A549 (cell line): ENCODE measurements around the gene MED12L. TPM values are rescaled to one million over a fixed set of nuclear protein-coding genes. Genes with fewer than 3 reads are reported as not detected.

ENCODE experiments used
- ATAC-seq, 2 experiments: fragments of 200-7000 bp in 1 of 2; fragments of >200 bp in 1 of 2; cut with Nextera tagmentation in 1 of 2; cut with Tn5 transposase in 1 of 2; 3 replicates each; pipeline versions ENCODE4 v1.8.0 to v1.9.1; 2018 to 2020; ENCODE audit warnings: mild to moderate bottlenecking in 1 of 2, moderate library complexity in 1 of 2
- CTCF ChIA-PET: fragments of 300-600 bp; sonication (Branson Sonifier 250); formaldehyde crosslinking; extraction: SDS; loops from one replicate; lab custom pipeline; 2021; ENCODE audit warnings: antibody characterized with exemption, inconsistent platforms; lab: Yijun Ruan, JAX
- POLR2A ChIA-PET: fragments of 350-600 bp; formaldehyde crosslinking; extraction: SDS; loops from one replicate; lab custom pipeline; 2021; ENCODE audit warnings: antibody characterized with exemption, inconsistent platforms; lab: Yijun Ruan, JAX
- DNase-seq, 2 experiments: peaks; one replicate each; pipeline versions ENCODE4 v3.0.0 to v3.0.0-alpha.2; 2011 to 2016; ENCODE audit warnings: low read depth in 1 of 2, low spot score in 1 of 2
- FAIRE-seq: peaks from 2 replicates; lab custom pipeline; 2011; peaks lifted over from hg19 to GRCh38; lab: Jason Lieb, UNC
- H3K27ac ChIP-seq, 2 experiments: fragments of >200 bp; sonication (Bioruptor Twin); formaldehyde crosslinking; 3 replicates each; pipeline ENCODE4 v1.5.1; 2016 to 2017
- H3K4me1 ChIP-seq: fragments of >200 bp; sonication (Bioruptor Twin); formaldehyde crosslinking; 3 replicates; pipeline ENCODE4 v1.6.1; 2016
- H3K4me2 ChIP-seq: fragments of >200 bp; sonication (Bioruptor Twin); formaldehyde crosslinking; 3 replicates; pipeline ENCODE4 v1.6.1; 2016
- H3K4me3 ChIP-seq: fragments of >200 bp; sonication (Bioruptor Twin); formaldehyde crosslinking; 3 replicates; pipeline ENCODE4 v1.5.1; 2016
- H3K9me3 ChIP-seq: fragments of >200 bp; sonication (Bioruptor Twin); formaldehyde crosslinking; 3 replicates; pipeline ENCODE4 v1.6.1; 2016
- ATOH8 ChIP-seq: fragments of 250-450 bp; sonication (Bioruptor Pico); IDR thresholded peaks from 2 replicates; pipeline ENCODE4 v1.5.0; 2020; ENCODE audit warnings: low read depth, mild to moderate bottlenecking, moderate library complexity
- BHLHE40 ChIP-seq: IDR thresholded peaks from 2 replicates; pipeline ENCODE4 v1.6.1; 2012; ENCODE audit warnings: low read depth, low read length, inconsistent platforms
- CBX2 ChIP-seq: fragments of 200-600 bp; sonication (generic); IDR thresholded peaks from 2 replicates; pipeline ENCODE4 v1.6.1; 2016; ENCODE audit warnings: low read depth, mild to moderate bottlenecking, borderline replicate concordance
- CBX8 ChIP-seq: fragments of 200-600 bp; sonication (generic); IDR thresholded peaks from 2 replicates; pipeline ENCODE4 v1.6.1; 2016
- CEBPB ChIP-seq, 2 experiments: fragments of >200 bp in 1 of 2; sonication (Bioruptor Twin) in 1 of 2; formaldehyde crosslinking in 1 of 2; IDR thresholded peaks; 2 replicates each; pipeline ENCODE4 v1.6.1; 2012 to 2016
- EHMT2 ChIP-seq: fragments of 200-600 bp; sonication (generic); IDR thresholded peaks from 2 replicates; pipeline ENCODE4 v1.6.1; 2016; ENCODE audit warnings: antibody characterized with exemption, low read depth, mild to moderate bottlenecking, moderate library complexity
- ELK1 ChIP-seq: fragments of 150-350 bp; IDR thresholded peaks from 2 replicates; pipeline ENCODE4 v1.6.1; 2014; ENCODE audit warnings: low read depth, mild to moderate bottlenecking, low read length
- ESRRA ChIP-seq: fragments of 150-350 bp; IDR thresholded peaks from 2 replicates; pipeline ENCODE4 v1.6.1; 2014; ENCODE audit warnings: mild to moderate bottlenecking, low read length, borderline replicate concordance
- JUNB ChIP-seq: fragments of >200 bp; sonication (Bioruptor Twin); formaldehyde crosslinking; IDR thresholded peaks from 2 replicates; pipeline ENCODE4 v1.6.1; 2016
- KDM1A ChIP-seq: fragments of 200-600 bp; sonication (generic); IDR thresholded peaks from 2 replicates; pipeline ENCODE4 v1.6.1; 2016; ENCODE audit warnings: low read depth, mild to moderate bottlenecking
- MAX ChIP-seq: IDR thresholded peaks from 2 replicates; pipeline ENCODE4 v1.6.1; 2012
- POLR2AphosphoS2 ChIP-seq: conservative IDR thresholded peaks from 2 replicates; pipeline ENCODE4 v1.6.1; 2012; ENCODE audit warnings: low read length, improper control_type of control experiment, inconsistent platforms
- SMC3 ChIP-seq: fragments of >200 bp; sonication (Bioruptor Twin); formaldehyde crosslinking; IDR thresholded peaks from 3 replicates; pipeline ENCODE4 v1.6.1; 2018; ENCODE audit warnings: inconsistent platforms
- ZC3H11A ChIP-seq: fragments of 450-650 bp; IDR thresholded peaks from 2 replicates; pipeline ENCODE4 v1.6.1; 2014; ENCODE audit warnings: antibody characterized with exemption, mild to moderate bottlenecking
- ZNF302 ChIP-seq: fragments of 250-450 bp; sonication (Bioruptor Pico); IDR thresholded peaks from 2 replicates; pipeline ENCODE4 v1.9.0; 2021; ENCODE audit warnings: inconsistent platforms, mild to moderate bottlenecking, moderate library complexity
- WGBS: methylation state at CpG from one replicate; pipeline ENCODE4 v1.1.6; 2017; ENCODE audit errors: missing lambda C conversion rate; 5-methylcytosine and 5-hydroxymethylcytosine counted together
- polyA plus RNA-seq, 4 experiments: library from polyadenylated mRNA; depleted of rRNA in 3 of 4; stranded (reverse); fragments of >200 nt; fragmentation: RNase III in 1 of 4; extraction: RNeasy Plus Mini Kit Qiagen cat#74134 plus additional on column Dnase treatment in 1 of 4; gene quantifications; 2 replicates in 3 of 4; 3 replicates in 1 of 4; pipeline ENCODE4 v1.2.3, GENCODE V29; 2011 to 2017
- TF ChIP-seq, protein P1 (sequence below): fragments of >200 bp; sonication (Bioruptor Twin); formaldehyde crosslinking; IDR thresholded peaks from 3 replicates; pipeline ENCODE4 v1.5.1; 2016

MED12L gene
- polyA plus RNA-seq, 2 of the 4 experiments (the other 2 are of a cell fraction) = 0.32 to 0.63 TPM

DNA sequence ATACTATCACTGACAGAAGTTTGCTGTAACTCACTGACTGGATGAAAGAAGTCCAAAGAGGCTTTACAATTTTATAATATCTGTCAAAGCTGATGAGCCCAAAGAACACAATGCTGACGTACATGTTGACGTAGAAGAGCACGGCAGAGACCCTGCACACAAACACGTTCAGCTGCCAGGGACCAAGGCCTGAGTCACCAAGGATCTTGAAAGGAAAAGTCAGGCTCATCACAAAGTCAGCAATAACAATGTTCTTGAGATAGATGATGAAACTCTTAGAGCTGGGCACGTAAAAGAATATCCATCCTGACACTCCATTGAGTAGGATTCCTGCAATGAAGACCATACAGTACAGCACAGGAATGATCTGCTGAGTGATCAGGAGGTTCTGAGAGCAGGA lies 128.4 kb downstream of the MED12L start (continued):
- no peak for TF ChIP-seq KDM1A
- TF ChIP-seq ZC3H11A = no peak
- TF ChIP-seq, all 56 proteins: peak for 0

DNA sequence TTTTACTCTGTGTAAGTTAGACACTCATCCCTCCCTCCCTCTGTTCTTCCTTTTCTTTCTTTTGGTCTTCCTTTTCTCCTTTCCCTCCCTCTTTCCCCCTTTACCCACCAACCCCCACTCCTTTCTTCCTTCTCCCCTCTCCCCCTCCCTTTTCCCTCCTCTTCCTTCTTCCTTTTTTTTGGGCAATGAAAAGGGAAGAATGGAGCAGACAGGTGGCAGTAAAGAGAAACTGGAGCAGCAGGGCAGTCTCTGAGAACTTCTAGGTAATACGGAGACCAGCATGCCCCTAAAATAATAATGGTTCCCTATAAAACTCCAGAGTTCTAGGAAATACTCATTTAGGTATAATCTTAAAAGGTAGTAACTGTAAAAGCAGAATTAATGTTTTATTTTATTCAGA lies 129.0 kb downstream of the MED12L start:
- Histone ChIP-seq H3K4me3 (no peak overlapping the region), H3K27ac (peak overlapping the region in 1 of 2 experiments; percentile 25; a peak in 1 of 6 replicates), H3K9me3 (no peaks in the 10 kb centered on the region), H3K4me2 (no peak overlapping the region), H3K4me1 (peaks cover 26% of the 10 kb centered on the region)
- TF ChIP-seq, protein P1, sequence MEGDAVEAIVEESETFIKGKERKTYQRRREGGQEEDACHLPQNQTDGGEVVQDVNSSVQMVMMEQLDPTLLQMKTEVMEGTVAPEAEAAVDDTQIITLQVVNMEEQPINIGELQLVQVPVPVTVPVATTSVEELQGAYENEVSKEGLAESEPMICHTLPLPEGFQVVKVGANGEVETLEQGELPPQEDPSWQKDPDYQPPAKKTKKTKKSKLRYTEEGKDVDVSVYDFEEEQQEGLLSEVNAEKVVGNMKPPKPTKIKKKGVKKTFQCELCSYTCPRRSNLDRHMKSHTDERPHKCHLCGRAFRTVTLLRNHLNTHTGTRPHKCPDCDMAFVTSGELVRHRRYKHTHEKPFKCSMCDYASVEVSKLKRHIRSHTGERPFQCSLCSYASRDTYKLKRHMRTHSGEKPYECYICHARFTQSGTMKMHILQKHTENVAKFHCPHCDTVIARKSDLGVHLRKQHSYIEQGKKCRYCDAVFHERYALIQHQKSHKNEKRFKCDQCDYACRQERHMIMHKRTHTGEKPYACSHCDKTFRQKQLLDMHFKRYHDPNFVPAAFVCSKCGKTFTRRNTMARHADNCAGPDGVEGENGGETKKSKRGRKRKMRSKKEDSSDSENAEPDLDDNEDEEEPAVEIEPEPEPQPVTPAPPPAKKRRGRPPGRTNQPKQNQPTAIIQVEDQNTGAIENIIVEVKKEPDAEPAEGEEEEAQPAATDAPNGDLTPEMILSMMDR = peak; percentile 12; the same call in 1 of the 3 replicates
- TF ChIP-seq ZNF302 (CRISPR knock-in tag) (no peak), JUNB (no peak), CBX2 (no peak), CBX8 (no peak), ATOH8 (CRISPR knock-in tag) (no peak)
- ChIA-PET CTCF (interaction anchor here (0.6 to 4.4 kb wide), 6 partner anchors 11 to 1241 kb away, joined by 3 to 36 read pairs (median 3); no protein-coding TSS in a partner anchor), POLR2A (no interaction called here)
- 83% methylated on average over 1 of the region's 1 CpG for WGBS
- FAIRE-seq (no peak), ATAC-seq (no peak), DNase-seq (no peak)

DNA sequence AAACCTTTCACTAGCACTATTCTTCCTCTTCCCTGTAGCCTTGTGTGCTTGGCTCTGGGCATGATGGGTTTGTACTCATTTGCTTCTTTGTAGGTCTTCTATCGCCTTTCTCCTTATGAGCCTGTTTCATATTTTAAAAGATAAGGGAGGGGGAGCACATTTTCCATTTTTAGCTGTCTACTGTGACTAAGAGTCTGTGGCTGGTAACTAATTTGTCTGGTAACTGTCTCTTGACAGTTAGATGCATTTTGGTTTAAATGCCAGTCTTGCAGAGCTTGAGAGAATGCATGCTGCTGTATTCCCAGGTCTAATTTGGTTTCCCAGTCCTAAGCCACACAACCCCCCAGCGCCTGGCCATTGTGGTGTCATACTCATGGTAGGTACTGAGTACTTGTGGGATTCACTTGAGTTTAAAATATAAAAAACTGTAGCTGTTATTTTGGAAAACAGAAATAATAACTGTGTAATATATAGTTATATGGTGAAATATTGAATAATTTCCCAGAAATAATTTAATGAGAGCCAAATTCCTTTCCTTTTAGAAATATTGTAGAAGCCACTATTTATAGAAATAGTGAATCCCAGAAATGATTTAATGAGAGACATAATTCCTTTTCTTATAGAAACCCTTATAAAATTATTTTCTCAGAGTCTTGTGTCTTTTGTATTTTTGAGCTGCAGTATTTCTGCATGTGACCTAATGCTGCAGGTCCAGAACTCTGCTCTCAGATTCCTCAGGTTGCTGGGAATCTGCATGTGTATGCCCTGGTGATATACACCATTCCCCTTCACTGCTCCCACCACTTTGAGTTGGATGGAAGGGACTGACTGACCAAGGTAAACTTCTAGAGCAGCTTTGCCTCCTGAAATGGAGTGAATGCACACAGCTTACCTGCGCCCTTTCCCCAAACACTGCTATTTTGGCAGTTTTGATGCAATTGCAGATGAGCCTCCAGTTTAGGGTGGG lies 131.5 kb downstream of the MED12L start:
- FAIRE-seq (no peak), DNase-seq (no peak), ATAC-seq (no peak)
- TF ChIP-seq EHMT2 (no peak), ELK1 (no peak), BHLHE40 (no peak), ESRRA (no peak), POLR2AphosphoS2 (no peak), MAX (no peak), SMC3 (no peak), CEBPB (IDR thresholded peaks at IDR 0.05) (no peak)
- Histone ChIP-seq H3K4me3 (no peak overlapping the region), H3K4me1 (peaks cover 22% of the 10 kb centered on the region), H3K4me2 (peak overlapping the region; percentile 13; the same call in 1 of the 3 replicates), H3K27ac (peak overlapping the region in 1 of 2 experiments; percentile 61; a peak in 2 of 6 replicates), H3K9me3 (no peaks in the 10 kb centered on the region)
- WGBS = 64% methylated on average over 3 of the region's 3 CpGs
- CTCF ChIA-PET = interaction anchor here (0.6 to 4.4 kb wide), 7 partner anchors 8 to 65 kb away, joined by 3 to 36 read pairs (median 4); no protein-coding TSS in a partner anchor
- POLR2A ChIA-PET = no interaction called here
